LNCaP clone FGC (cell line): ENCODE results near the gene GHRHR.

Source experiments
- DNase-seq: peaks from one replicate; pipeline ENCODE4 v3.0.0-alpha.2; 2011; ENCODE audit warnings: low read depth
- H3K4me3 ChIP-seq: 2 replicates; pipeline ENCODE4 v1.5.1; 2011; ENCODE audit warnings: mild to moderate bottlenecking, low read depth, low read length, control low read depth
- CTCF ChIP-seq: IDR thresholded peaks from 2 replicates; pipeline ENCODE4 v1.5.1; 2012; ENCODE audit warnings: mild to moderate bottlenecking; ENCODE audit not compliant: control insufficient read depth, insufficient read depth; ENCODE audit errors: extremely low read depth

GHRHR gene

GRCh38 chr7:31022117-31022516, 58.4 kb downstream of the GHRHR start:
- no peak for DNase-seq
- no peak for TF ChIP-seq CTCF
- no peak overlapping the region for H3K4me3 ChIP-seq

GRCh38 chr7:31022726-31023125, 59.0 kb downstream of the GHRHR start:
- no peak for TF ChIP-seq CTCF
- no peak for DNase-seq
- no peak overlapping the region for H3K4me3 ChIP-seq

- DNase-seq, result no peak
- no peak overlapping the region for H3K4me3 ChIP-seq
- no peak for TF ChIP-seq CTCF
Observed at GRCh38 chr7:31023877-31024276, 60.1 kb downstream of the GHRHR start.

GRCh38 chr7:31027161-31027965, 63.6 kb downstream of the GHRHR start:
- DNase-seq, result no peak
- no peak for TF ChIP-seq CTCF
- no peak overlapping the region for H3K4me3 ChIP-seq

- no peak for DNase-seq
- no peak for TF ChIP-seq CTCF
- no peak overlapping the region for H3K4me3 ChIP-seq
Observed at GRCh38 chr7:31028006-31028405, 64.3 kb downstream of the GHRHR start.

- H3K4me3 ChIP-seq, result no peak overlapping the region
- no peak for TF ChIP-seq CTCF
- DNase-seq, result no peak
Observed at GRCh38 chr7:31028417-31028992, 64.8 kb downstream of the GHRHR start.
